Measurements from ENCODE around the gene POLR2E.

The POLR2E gene

GRCh38 chr19:1109697-1110671 is 14.8 kb upstream of the POLR2E start:
- Mint-ChIP-seq H3K36me3 (ENCODE audit: low read depth) (no peaks in the 10 kb centered on the region), H3K9me3 (no peaks in the 10 kb centered on the region), H3K27me3 (ENCODE audit: low read depth, poor library complexity) (no peaks in the 10 kb centered on the region), H3K4me3 (no peak overlapping the region), H3K4me1 (peaks cover 7% of the 10 kb centered on the region), H3K27ac (no peak overlapping the region)
- no peak for DNase-seq
- no peak for TF ChIP-seq CTCF (IDR thresholded peaks at IDR 0.05)

GRCh38 chr19:1109032-1109551 is 13.9 kb upstream of the POLR2E start:
- Mint-ChIP-seq H3K36me3 (ENCODE audit: low read depth) (no peaks in the 10 kb centered on the region), H3K27me3 (ENCODE audit: low read depth, poor library complexity) (no peaks in the 10 kb centered on the region), H3K9me3 (no peaks in the 10 kb centered on the region), H3K27ac (no peak overlapping the region), H3K4me1 (peaks cover 7% of the 10 kb centered on the region), H3K4me3 (no peak overlapping the region)
- DNase-seq, result no peak
- no peak for TF ChIP-seq CTCF (IDR thresholded peaks at IDR 0.05)

GRCh38 chr19:1108291-1109031 is 13.3 kb upstream of the POLR2E start:
- no peaks in the 10 kb centered on the region for H3K27me3 Mint-ChIP-seq (ENCODE audit: low read depth, poor library complexity)
- no peak overlapping the region for H3K4me3 Mint-ChIP-seq
- H3K27ac Mint-ChIP-seq, result no peak overlapping the region
- no peak for DNase-seq
- H3K36me3 Mint-ChIP-seq (ENCODE audit: low read depth), result no peaks in the 10 kb centered on the region
- TF ChIP-seq CTCF (IDR thresholded peaks at IDR 0.05), result no peak
- peaks cover 8% of the 10 kb centered on the region for H3K4me1 Mint-ChIP-seq
- H3K9me3 Mint-ChIP-seq, result no peaks in the 10 kb centered on the region

GRCh38 chr19:1107661-1108261 is 12.6 kb upstream of the POLR2E start:
- DNase-seq, result no peak
- Mint-ChIP-seq H3K9me3 (no peaks in the 10 kb centered on the region), H3K4me1 (peaks cover 14% of the 10 kb centered on the region), H3K27ac (no peak overlapping the region), H3K36me3 (ENCODE audit: low read depth) (no peaks in the 10 kb centered on the region), H3K27me3 (ENCODE audit: low read depth, poor library complexity) (no peaks in the 10 kb centered on the region), H3K4me3 (no peak overlapping the region)
- no peak for TF ChIP-seq CTCF (IDR thresholded peaks at IDR 0.05)

- H3K27ac Mint-ChIP-seq, result no peak overlapping the region
- H3K9me3 Mint-ChIP-seq, result no peaks in the 10 kb centered on the region
- peaks cover 19% of the 10 kb centered on the region for H3K4me1 Mint-ChIP-seq
- no peaks in the 10 kb centered on the region for H3K27me3 Mint-ChIP-seq (ENCODE audit: low read depth, poor library complexity)
- H3K4me3 Mint-ChIP-seq, result peak overlapping the region; percentile 38
- no peaks in the 10 kb centered on the region for H3K36me3 Mint-ChIP-seq (ENCODE audit: low read depth)
- no peak for DNase-seq
- TF ChIP-seq CTCF (IDR thresholded peaks at IDR 0.05), result no peak
Measured at GRCh38 chr19:1106841-1107660, 11.9 kb upstream of the POLR2E start.

Data from nephron progenitor cell (in vitro differentiated cells).